Measurements from ENCODE around the gene AKAP12.
"Not testable (repeated sequence)": the region's sequence is repeated elsewhere in the genome, so short reads cannot be mapped to it uniquely, and the experiment has no call there.

AKAP12 gene

DNA sequence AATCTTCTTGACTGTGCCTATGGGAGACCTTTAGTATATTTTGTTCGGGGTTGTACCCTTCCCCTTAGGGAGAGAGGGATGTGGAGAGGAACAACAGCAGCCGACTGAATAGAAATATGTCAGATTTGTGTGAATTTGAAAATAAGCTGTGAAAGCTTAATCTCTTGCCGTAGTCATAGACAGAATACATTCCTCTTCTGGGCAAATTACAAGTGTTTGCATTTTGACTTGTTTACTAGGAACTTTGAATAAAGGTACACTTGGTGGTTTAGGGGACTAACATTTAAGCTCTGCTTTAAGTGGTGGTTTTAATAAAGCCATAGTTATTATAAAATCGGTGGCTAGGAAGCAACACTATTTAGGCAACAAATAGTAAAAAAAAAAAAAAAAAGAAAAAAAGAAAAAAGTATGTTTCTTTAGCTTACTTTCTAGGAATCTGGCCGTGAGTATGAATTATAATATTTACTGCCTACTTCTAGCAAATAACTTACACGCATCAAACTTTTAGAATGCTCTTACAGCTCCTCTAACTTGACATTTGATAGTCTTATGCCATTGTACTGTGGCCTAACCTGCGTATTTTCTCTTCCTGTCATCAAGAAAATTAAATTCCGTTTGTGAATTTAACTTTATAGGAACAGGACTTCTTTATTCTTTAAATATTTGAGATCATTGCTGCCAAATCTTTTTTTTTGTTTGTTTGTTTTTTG, 86.5 kb downstream of the AKAP12 start:
- DNase-seq (ENCODE audit: low read depth, low spot score) = no peak
- H3K4me3 ChIP-seq (ENCODE audit: low read length) = no peak overlapping the region

DNA sequence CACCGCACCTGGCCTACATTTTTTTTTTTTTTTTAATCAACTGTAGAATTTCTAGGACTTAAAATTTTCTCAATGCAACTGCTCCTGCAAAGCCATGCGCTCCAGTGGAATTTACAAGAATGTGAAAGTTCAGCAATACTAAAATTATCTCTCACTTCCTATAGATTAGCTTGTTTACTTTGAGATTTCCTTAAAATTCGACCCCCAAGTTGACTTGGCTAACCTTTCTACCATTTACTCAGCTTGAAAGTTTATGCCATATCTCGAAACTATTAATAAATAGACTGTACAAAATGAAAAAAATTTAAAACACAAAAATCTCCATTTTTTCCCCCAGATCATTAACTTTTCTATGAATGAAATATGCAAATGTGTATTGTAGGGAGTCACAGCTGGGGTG, 87.3 kb downstream of the AKAP12 start:
- no peak for DNase-seq (ENCODE audit: low read depth, low spot score)
- H3K4me3 ChIP-seq (ENCODE audit: low read length) = no peak overlapping the region

DNA sequence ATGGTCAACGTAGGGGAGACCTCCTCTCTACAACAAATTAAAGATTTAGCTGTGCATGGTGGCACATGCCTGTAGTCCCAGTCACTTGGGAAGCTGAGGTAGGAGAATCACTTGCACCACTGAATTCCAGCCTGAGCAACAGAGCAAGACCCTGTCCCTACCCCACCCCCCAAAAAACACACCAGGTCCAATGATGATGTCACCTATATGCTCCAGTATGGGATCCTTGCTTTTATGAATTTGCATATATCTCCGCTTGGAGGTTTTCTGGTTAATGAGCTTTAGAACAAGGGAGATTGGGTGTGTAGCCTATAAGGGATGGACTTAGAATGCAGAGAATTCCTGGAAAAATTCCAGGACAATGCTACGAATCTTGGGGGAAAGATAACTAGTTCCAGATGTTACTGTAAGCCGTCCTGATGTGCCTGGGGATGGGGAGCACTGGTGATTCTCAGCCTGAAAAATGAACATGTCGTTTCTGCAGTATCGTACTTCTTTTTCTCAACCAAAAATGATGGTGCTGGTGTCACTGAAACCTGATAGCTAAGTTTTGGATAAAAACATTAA, 90.4 kb downstream of the AKAP12 start:
- no peak for DNase-seq (ENCODE audit: low read depth, low spot score)
- no peak overlapping the region for H3K4me3 ChIP-seq (ENCODE audit: low read length)

DNA sequence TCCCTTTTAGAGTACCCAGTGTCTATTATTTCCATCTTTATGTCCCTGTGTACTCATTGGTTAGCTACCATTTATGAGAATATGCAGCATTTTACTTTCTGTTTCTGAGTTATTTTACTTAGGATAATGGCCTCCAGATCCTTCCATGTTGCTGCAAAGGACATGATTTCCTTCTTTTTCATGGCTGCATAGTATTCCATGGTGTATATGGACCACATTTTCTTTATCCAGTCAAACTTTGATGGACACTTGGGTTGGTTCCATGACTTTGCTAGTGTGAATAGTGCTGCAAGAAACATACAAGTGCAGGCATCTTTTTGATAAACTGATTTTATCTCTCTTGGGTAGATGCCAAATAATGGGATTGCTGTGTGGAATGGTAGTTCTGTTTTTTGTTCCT, 96.2 kb downstream of the AKAP12 start:
- DNase-seq (ENCODE audit: low read depth, low spot score) = no peak
- no peak overlapping the region for H3K4me3 ChIP-seq (ENCODE audit: low read length)

DNA sequence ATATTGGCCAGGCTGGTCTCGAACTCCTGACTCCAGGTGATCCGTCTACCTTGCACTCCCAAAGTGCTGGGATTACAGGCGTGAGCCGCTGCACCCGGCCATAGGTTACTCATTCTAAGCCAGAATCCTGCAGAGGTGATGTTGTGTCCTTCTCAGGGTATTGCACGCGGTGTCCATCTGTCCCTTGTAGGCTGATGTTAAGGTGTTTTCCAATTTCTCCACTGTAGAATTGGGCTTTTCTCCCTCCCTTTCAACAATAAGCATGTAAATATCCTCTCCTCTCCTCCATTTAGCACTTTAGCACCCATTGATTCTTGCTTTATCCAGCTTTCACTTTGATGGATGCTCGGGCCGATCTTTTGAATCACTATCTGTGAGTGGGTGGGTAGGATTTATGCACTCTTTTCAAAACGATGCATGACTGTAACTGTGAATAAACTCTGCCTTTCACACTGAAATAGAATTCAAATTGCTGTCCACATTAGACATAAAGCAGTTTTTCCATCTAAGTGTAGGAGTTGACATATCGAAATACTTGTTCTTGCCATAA, 99.0 kb downstream of the AKAP12 start:
- no peak for DNase-seq (ENCODE audit: low read depth, low spot score)

GRCh38 chr6:151339369-151339768, 99.6 kb downstream of the AKAP12 start:
- H3K4me3 ChIP-seq (ENCODE audit: low read length) = no peak overlapping the region
- no peak for DNase-seq (ENCODE audit: low read depth, low spot score)

More for the DNA sequence above, 99.0 kb downstream of the AKAP12 start:
- H3K4me3 ChIP-seq (ENCODE audit: low read length) = no peak overlapping the region

DNA sequence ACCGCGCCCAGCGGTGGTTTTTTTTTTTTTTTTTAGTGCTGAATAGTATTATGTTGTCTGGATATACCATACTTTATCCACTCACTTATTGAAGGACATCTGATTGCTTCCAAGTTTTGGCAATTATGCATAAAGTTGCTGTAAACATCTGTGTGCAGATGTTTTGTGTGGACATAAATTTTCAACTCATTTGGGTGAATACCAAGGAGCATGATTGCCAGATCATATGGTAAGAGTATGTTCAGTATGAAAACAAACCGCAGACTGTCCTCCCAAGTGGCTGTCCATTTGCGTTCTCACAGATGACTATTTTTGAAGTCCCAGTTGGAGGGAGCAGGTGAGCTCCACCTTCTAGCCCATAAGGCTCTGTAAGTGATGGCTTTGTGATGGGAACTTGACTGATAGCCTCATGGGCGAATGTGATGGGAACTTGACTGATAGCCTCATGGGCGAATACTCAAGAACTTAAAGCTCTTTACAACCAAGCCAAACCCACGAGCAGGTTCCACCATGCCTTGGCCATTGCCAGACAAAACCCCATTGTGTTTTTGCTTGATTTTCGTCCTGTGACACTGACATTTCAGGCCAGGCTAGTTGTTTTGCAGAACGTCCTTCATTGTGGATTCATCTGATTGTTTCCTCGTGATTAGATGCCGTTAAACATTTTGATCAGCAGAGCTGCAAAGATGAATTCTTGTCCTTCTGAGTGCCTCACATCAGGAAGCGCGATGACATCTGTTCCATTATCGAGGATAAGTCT, 100.6 kb downstream of the AKAP12 start:
- no peak for DNase-seq (ENCODE audit: low read depth, low spot score)
- no peak overlapping the region for H3K4me3 ChIP-seq (ENCODE audit: low read length)

DNA sequence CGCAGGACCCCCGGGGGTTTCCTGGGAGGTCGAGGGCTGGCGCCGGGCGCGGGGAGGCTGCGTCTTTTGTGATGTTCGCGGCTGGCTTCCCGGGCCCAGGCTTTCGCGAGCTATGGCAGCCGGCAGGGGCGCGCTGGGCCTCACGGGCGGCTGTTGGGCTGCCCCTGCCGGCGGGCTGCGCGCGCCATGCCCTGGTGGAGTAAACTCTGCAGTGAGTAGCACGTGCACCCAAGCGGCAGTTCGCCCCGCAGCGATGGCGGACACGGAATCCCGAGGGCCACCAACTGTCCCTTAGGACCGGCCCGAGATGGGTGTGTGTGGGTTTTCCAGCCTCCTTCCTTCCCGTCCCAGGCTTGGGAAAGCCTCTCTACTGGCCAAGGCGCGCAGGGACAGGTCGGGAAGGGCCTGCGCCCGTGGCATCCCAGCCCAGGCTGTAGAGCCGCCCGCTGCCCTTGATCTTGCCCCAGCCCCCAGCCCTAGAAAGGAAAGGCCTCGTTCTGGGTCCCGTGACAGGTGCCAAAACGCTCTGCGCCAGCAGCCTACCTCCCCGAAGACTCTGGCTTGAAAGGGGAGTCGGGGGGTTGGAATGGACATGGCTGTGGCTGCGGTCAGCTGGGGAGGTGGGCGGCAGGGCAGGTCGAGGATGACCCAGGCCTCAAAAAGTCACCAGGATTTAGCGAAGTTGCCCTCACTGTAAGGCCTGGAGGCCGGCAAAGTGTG, 101.9 kb downstream of the AKAP12 start:
- no peak for DNase-seq (ENCODE audit: low read depth, low spot score)
- H3K4me3 ChIP-seq (ENCODE audit: low read length) = no peak overlapping the region

- H3K4me3 ChIP-seq (ENCODE audit: low read length); DNase-seq (ENCODE audit: low read depth, low spot score): not testable (repeated sequence)
These were observed 103.0 kb downstream of the AKAP12 start for GRCh38 chr6:151342750-151343149.

- H3K4me3 ChIP-seq (ENCODE audit: low read length) = no peak overlapping the region
- no peak for DNase-seq (ENCODE audit: low read depth, low spot score)
These were observed 110.0 kb downstream of the AKAP12 start for GRCh38 chr6:151349651-151350270.

DNA sequence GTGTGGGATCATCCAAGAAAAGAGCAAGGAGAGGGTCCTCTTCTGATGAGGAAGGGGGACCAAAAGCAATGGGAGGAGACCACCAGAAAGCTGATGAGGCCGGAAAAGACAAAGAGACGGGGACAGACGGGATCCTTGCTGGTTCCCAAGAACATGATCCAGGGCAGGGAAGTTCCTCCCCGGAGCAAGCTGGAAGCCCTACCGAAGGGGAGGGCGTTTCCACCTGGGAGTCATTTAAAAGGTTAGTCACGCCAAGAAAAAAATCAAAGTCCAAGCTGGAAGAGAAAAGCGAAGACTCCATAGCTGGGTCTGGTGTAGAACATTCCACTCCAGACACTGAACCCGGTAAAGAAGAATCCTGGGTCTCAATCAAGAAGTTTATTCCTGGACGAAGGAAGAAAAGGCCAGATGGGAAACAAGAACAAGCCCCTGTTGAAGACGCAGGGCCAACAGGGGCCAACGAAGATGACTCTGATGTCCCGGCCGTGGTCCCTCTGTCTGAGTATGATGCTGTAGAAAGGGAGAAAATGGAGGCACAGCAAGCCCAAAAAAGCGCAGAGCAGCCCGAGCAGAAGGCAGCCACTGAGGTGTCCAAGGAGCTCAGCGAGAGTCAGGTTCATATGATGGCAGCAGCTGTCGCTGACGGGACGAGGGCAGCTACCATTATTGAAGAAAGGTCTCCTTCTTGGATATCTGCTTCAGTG, 110.8 kb downstream of the AKAP12 start:
- no peak for DNase-seq (ENCODE audit: low read depth, low spot score)
- H3K4me3 ChIP-seq (ENCODE audit: low read length) = no peak overlapping the region

GRCh38 chr6:151351146-151351700, 111.5 kb downstream of the AKAP12 start:
- DNase-seq (ENCODE audit: low read depth, low spot score) = no peak
- no peak overlapping the region for H3K4me3 ChIP-seq (ENCODE audit: low read length)

DNA sequence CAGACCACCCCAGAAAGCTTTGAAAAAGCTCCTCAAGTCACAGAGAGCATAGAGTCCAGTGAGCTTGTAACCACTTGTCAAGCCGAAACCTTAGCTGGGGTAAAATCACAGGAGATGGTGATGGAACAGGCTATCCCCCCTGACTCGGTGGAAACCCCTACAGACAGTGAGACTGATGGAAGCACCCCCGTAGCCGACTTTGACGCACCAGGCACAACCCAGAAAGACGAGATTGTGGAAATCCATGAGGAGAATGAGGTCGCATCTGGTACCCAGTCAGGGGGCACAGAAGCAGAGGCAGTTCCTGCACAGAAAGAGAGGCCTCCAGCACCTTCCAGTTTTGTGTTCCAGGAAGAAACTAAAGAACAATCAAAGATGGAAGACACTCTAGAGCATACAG, 112.0 kb downstream of the AKAP12 start:
- DNase-seq (ENCODE audit: low read depth, low spot score) = no peak
- no peak overlapping the region for H3K4me3 ChIP-seq (ENCODE audit: low read length)

- H3K4me3 ChIP-seq (ENCODE audit: low read length) = no peak overlapping the region
- DNase-seq (ENCODE audit: low read depth, low spot score) = no peak
These were observed 112.9 kb downstream of the AKAP12 start for GRCh38 chr6:151352410-151353396.

- DNase-seq (ENCODE audit: low read depth, low spot score) = no peak
- no peak overlapping the region for H3K4me3 ChIP-seq (ENCODE audit: low read length)
These were observed 114.0 kb downstream of the AKAP12 start for GRCh38 chr6:151353795-151354194.

GRCh38 chr6:151356983-151357382, 117.2 kb downstream of the AKAP12 start:
- not testable (repeated sequence) for H3K4me3 ChIP-seq (ENCODE audit: low read length); DNase-seq (ENCODE audit: low read depth, low spot score)

DNA sequence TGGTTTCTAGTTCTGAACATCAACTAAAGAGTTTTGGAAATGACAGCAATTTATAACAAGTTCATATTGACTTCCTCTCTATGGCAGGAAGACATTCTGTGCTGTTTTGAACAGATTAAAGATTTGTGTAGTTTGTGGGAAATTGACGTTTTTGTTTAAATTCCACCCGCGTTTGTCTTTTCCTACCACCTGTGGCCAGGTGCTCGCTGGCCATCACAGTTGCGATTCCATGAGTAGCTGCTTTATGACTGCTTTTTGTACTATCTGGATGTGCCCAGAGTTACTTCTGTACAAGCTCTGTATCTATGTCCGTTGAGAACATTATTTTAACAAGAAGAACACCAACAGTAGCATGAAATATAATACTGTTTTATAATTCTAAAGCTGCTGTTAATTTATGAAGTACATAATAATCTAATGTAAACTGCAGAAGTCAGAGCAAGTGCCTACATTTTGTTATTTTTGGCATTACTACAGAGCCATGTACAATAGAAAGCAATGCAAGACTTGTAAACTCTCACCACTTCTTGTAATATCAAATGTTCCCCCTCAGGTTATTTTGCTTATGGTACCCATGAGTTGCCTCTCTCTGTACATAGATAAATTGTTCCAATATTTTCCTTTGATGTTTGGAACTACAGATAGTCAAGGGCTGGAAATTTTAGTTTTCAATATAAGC, 118.1 kb downstream of the AKAP12 start:
- H3K4me3 ChIP-seq (ENCODE audit: low read length) = no peak overlapping the region
- DNase-seq (ENCODE audit: low read depth, low spot score) = no peak

All from Jurkat, Clone E6-1 (cell line).